Measurements from ENCODE around the gene STX4.

GRCh38 chr16:31002250-31002700 is 31.1 kb upstream of the STX4 start:
- TF ChIP-seq CTCF (IDR thresholded peaks at IDR 0.05; ENCODE audit: low read depth, low read length, missing input control) (no peak), REST (IDR thresholded peaks at IDR 0.05) (no peak), SP1 (IDR thresholded peaks at IDR 0.05) (no peak)

All from liver (tissue), 3 donors.